Activated naive CD8-positive, alpha-beta T cell treated with anti-CD3 and anti-CD28 coated beads, Interleukin-2, amount 10 ng/mL, durations not matched to agents 7 days and 5 days (primary cell): ENCODE results near the gene DPRX. TPM values are rescaled to one million over a fixed set of nuclear protein-coding genes. Genes with fewer than 3 reads are reported as not detected.

Source experiments
- microRNA-seq: library from miRNA; unstranded; fragments of <30 nt; microRNA quantifications from one replicate; pipeline ENCODE4 v1.2.0, GENCODE V29; 2022
- total RNA-seq, 2 experiments: library from RNA; stranded (reverse); gene quantifications; one replicate each; pipeline ENCODE4 v1.2.3, GENCODE V29; 2021

DPRX gene
- total RNA-seq, 2 experiments from 2014 or later: not detected

Small RNA genes within 50 kb of the gene (microRNA-seq; reads per million reads assigned to microRNA genes)
- gene MIR1323: not detected
- not detected for gene MIR498
- not detected for gene MIR512-1
- gene MIR512-2: not detected
- not detected for gene MIR515-1
- not detected for gene MIR515-2
- not detected for gene MIR519C
- not detected for gene MIR519E
- not detected for gene MIR520E
- gene MIR520F: not detected

Other genes with a start within 250 kb of the DPRX start
- gene ZNF765, start 236.8 kb upstream of the DPRX start, total RNA-seq: 10 to 100 TPM; 16.2 to 17.4 TPM
- 10 to 100 TPM; 14.5 to 17.2 TPM for gene ZNF761, start 200.0 kb upstream of the DPRX start, total RNA-seq
- 1 to 10 TPM; 6.1 to 8.5 TPM for gene ZNF813, start 164.3 kb upstream of the DPRX start, total RNA-seq
- gene ZNF331, start 93.9 kb upstream of the DPRX start, total RNA-seq: 10 to 100 TPM; 27.5 to 29.8 TPM
- not detected for gene NLRP12, start 192.3 kb downstream of the DPRX start, total RNA-seq
- 10 to 100 TPM; 76.3 to 77.3 TPM for gene MYADM, start 235.9 kb downstream of the DPRX start, total RNA-seq